Stimulated activated naive CD4-positive, alpha-beta T cell treated with Interleukin-2 at 50 U/mL for 16 hours (primary cell): ENCODE results near the gene C4A.
"Not testable (repeated sequence)": the region's sequence is repeated elsewhere in the genome, so short reads cannot be mapped to it uniquely, and the experiment has no call there.

Experiments
- DNase-seq: peaks from one replicate; lab custom pipeline; 2025; lab: John Stamatoyannopoulos, UW

Gene C4A

DNA sequence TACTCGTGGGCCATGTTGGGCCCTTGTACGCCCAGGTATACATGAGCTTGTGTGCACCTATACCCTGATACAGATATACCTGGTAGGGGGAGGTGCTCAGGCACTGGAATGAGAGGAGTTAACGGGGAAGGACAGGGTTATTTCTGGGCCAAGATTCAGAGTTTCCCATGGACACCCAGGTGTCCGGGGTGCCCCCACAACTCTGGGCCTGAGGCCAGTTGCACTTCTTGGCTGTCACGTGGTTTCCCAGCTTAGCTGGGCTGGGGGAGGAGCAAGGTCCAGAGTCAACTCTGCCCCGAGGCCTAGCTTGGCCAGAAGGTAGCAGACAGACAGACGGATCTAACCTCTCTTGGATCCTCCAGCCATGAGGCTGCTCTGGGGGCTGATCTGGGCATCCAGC lies at the start of gene C4A:
Gene C4A (plus strand): TSS at position 314 of the 400 bp plus-strand sequence. CDS start 51 bp downstream, at position 365.
- DNase-seq: not testable (repeated sequence)

DNA sequence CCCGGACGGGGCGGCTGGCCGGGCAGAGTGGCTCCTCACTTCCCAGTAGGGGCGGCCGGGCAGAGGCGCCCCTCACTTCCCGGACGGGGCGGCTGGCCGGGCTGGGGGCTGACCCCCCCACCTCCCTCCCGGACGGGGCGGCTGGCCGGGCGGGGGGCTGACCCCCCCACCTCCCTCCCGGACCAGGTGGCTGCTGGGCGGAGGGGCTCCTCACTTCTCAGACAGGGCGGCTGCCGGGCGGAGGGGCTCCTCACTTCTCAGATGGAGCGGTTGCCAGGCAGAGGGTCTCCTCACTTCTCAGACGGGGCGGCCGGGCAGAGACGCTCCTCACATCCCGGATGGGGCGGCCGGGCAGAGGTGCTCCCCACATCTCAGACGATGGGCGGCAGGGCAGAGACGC lies 49.7 kb upstream of the C4A start:
- DNase-seq: not testable (repeated sequence)

DNA sequence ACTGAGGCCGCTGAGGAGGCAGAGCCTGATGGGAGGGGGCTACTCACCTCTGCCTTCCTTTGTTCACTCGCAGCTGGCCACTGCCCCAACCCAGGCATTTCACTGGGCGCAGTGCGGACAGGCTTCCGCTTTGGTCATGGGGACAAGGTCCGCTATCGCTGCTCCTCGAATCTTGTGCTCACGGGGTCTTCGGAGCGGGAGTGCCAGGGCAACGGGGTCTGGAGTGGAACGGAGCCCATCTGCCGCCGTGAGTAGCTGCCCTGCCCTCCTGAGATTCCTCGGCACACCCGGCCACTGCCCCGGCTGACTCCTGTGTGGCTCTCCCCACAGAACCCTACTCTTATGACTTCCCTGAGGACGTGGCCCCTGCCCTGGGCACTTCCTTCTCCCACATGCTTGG lies 48.3 kb upstream of the C4A start:
- no peak for DNase-seq

DNA sequence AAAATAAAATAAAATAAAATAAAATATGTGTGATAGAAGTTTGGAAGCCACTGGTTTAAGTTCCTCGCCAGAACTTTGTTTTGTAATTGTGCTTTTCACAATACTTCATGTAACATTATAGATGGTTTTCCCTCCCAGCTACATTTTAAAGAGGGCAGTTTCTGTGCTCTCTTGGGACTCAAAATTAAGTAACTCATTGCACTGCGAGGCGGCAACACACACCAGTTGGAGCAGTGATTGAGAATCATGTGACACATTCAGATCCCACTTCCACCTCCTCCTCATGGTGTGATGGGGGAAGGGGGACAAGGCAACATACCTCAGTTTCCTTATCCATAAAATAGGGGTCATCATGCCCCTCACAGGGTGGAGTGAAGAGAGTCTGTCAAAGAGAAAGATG lies 46.8 kb upstream of the C4A start:
- no peak for DNase-seq

DNA sequence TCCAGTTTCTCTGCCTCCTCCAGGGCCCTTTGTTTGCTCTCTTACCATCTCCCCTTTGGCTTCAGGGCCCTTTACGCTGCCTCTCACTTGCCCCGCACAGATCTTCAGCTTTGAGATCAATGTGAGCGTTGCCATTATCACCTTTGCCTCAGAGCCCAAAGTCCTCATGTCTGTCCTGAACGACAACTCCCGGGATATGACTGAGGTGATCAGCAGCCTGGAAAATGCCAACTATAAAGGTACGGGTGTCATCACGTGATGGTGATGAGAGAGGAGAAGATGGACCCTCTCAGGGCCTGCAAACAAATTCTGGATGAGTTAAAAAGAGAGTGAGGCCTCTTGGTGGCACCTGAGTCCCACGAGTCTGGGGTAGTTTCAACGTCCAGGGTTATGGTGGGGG lies 46.0 kb upstream of the C4A start:
- DNase-seq: no peak

DNA sequence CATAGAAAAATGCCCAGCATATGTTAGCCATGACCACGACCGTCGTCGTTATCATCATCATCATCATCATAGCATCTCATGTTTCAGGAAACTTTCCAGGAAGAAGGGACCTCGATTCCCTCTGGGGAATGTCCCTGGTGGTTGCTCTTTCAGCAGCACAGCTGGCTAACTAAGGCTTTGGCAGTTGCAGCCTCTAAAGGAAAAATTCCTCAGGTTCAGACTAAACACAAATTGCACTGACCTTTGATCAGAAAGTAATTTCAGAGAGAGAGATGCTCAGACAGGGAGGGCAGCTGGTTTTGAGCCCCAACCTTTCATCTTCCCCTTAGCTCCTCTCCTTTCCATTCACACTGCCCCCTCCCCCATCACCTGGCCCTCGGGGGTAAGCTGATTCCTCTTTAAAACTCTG lies 41.6 kb upstream of the C4A start:
- no peak for DNase-seq

DNA sequence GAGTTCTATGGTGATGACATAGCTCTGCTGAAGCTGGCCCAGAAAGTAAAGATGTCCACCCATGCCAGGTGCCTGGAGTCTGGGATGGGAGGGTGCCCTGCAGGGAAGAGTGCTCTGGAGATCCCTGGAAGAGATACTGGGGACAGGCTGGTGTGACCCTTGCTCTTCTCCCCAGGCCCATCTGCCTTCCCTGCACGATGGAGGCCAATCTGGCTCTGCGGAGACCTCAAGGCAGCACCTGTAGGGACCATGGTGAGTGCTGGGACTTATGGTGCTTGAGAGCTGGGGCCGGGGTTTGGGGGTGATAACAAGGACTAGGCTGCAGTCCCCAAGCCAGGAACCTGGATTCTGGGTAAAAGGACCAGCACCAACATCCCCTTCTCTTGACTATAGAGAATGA lies 38.1 kb upstream of the C4A start:
- no peak for DNase-seq

DNA sequence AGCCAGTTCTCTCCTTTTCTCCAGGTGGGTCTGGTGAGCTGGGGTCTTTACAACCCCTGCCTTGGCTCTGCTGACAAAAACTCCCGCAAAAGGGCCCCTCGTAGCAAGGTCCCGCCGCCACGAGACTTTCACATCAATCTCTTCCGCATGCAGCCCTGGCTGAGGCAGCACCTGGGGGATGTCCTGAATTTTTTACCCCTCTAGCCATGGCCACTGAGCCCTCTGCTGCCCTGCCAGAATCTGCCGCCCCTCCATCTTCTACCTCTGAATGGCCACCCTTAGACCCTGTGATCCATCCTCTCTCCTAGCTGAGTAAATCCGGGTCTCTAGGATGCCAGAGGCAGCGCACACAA lies 36.7 kb upstream of the C4A start:
- DNase-seq: no peak

DNA sequence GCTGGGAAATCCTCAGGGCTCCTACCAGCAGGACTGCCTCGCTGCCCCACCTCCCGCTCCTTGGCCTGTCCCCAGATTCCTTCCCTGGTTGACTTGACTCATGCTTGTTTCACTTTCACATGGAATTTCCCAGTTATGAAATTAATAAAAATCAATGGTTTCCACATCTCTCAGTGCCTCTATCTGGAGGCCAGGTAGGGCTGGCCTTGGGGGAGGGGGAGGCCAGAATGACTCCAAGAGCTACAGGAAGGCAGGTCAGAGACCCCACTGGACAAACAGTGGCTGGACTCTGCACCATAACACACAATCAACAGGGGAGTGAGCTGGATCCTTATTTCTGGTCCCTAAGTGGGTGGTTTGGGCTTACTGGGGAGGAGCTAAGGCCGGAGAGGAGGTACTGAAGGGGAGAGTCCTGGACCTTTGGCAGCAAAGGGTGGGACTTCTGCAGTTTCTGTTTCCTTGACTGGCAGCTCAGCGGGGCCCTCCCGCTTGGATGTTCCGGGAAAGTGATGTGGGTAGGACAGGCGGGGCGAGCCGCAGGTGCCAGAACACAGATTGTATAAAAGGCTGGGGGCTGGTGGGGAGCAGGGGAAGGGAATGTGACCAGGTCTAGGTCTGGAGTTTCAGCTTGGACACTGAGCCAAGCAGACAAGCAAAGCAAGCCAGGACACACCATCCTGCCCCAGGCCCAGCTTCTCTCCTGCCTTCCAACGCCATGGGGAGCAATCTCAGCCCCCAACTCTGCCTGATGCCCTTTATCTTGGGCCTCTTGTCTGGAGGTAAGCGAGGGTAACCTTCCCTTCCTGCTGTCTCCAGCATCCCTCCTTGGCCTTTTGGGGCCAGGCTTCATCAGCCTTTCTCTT lies 36.1 kb upstream of the C4A start, which contains the start of gene CFB:
Gene CFB (plus strand): TSS at position 589 of the 863 bp plus-strand sequence. CDS start 127 bp downstream, at position 716.
- no peak for DNase-seq

DNA sequence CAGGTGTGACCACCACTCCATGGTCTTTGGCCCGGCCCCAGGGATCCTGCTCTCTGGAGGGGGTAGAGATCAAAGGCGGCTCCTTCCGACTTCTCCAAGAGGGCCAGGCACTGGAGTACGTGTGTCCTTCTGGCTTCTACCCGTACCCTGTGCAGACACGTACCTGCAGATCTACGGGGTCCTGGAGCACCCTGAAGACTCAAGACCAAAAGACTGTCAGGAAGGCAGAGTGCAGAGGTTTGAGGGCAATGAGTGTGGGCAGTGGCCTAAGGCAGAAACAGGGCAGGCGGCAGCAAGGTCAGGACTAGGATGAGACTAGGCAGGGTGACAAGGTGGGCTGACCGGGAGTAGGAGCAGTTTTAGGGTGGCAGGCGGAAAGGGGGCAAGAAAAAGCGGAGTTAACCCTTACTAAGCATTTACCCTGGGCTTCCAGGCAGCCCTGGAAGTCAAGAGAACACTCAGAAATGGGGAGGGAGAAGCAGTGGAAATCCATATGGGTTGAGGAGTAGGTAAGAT lies 35.4 kb upstream of the C4A start:
- no peak for DNase-seq

DNA sequence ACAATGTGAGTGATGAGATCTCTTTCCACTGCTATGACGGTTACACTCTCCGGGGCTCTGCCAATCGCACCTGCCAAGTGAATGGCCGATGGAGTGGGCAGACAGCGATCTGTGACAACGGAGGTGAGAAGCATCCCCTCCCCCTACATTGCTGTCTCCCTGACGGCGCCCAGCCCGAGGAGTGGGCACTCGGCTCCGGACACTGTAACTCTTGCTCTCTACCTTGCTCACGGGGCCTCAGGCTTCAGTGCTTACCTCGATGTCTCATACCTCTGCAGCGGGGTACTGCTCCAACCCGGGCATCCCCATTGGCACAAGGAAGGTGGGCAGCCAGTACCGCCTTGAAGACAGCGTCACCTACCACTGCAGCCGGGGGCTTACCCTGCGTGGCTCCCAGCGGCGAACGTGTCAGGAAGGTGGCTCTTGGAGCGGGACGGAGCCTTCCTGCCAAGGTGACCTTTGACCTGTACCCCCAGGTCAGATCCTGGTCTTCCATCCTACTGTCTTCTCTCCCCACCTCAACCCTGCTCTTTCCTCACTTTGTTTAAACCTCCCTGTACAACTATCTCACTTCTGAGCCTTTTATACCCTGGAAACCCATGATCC lies 34.7 kb upstream of the C4A start:
- DNase-seq: no peak

DNA sequence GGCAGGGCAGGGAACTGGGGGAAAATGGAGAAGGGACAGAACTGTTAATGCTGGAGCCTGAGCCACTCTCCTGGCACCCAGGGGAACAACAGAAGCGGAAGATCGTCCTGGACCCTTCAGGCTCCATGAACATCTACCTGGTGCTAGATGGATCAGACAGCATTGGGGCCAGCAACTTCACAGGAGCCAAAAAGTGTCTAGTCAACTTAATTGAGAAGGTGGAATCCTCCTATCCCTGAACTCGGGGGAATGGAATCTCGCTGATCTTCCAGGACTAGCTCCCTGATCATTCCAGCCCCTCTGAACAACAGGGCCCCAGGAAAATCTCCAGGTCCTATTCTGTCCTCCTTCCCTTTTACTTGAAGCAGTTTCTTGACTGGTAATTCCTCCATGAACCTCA lies 34.0 kb upstream of the C4A start:
- no peak for DNase-seq

DNA sequence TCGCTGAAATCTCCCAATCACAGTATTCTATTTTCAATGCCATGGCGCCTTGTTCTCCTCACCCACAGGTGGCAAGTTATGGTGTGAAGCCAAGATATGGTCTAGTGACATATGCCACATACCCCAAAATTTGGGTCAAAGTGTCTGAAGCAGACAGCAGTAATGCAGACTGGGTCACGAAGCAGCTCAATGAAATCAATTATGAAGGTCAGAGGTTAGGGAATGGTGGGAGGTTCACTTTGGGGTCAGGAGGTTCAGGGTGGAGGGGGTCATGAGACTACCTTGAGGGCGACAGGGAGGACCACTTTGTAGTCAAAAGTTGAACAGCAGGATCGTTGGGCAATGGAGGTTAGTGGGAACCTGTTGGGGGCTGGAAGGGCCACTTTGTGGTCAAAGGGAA lies 33.6 kb upstream of the C4A start:
- no peak for DNase-seq

DNA sequence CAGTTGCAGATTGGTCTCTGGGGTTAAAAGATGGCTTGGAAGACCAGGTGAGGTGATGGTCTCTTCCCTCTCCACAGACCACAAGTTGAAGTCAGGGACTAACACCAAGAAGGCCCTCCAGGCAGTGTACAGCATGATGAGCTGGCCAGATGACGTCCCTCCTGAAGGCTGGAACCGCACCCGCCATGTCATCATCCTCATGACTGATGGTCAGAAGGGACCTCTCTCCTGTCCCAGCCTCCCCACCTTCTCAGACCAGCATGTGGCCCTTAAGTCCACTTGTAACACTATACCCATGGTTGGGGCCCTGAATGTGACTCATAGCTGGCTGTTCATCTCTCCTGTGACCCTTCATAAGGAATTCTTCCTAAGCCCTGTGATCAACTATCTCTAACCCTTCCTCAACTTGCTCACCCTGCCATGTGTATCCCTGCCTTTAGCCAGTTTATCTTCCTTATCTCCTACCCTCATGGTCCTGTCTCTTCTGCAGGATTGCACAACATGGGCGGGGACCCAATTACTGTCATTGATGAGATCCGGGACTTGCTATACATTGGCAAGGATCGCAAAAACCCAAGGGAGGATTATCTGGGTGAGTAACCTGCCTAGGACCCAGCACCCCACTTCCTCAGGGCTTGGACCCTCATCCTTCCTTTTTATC lies 33.0 kb upstream of the C4A start:
- no peak for DNase-seq

DNA sequence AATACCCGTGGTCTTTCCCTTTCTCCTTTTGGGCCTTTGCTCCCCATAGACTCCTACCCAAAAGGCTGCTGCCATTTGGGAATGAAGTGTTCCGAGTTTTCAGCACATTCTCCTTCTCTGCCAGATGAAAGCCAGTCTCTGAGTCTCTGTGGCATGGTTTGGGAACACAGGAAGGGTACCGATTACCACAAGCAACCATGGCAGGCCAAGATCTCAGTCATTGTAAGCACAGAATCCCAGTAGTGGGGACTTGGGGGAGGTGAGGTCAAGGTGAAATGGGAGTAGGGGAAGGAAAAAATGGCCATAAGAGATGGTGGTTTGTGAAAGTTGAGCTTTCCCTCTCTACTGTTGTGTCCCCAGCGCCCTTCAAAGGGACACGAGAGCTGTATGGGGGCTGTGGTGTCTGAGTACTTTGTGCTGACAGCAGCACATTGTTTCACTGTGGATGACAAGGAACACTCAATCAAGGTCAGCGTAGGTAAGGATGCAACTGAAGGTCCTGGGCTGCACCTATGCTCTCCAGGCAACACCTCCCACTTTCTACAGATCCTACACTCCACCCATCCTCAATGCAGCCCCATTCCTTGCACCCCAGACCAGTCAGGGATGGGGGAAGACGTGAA lies 31.8 kb upstream of the C4A start:
- DNase-seq: no peak

DNA sequence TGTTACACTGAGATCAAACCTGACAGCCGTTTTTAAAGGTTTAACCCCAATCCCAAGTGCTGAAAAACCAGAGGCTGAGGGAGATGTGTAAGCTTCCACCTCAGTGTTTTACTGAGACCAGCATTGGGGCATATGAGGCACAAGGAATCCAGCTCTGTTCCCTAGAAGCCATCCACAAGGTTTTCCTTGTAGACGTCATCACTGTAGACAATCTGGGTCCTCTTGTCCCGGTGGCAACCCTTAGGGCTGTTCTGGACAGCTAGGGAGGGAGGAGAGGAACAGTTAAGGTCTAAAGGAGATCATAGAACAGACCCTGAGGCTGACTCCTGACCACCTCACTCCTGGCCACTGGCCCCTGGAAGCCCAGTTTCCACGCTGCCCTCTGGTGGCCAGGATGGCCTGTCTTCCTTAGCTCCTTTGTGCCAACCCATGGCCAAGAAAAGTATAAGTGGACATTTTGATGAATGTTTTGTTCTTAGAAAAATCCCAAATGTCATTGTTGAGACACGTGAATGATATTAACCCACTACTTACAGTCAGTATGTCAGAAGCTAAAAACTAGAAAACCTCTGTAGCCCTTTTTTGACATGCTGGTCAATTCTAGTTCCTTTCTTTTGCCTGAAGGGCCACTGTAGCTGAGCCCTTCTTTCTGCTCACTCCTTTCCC lies 29.6 kb upstream of the C4A start:
- peak; percentile 7 for DNase-seq

DNA sequence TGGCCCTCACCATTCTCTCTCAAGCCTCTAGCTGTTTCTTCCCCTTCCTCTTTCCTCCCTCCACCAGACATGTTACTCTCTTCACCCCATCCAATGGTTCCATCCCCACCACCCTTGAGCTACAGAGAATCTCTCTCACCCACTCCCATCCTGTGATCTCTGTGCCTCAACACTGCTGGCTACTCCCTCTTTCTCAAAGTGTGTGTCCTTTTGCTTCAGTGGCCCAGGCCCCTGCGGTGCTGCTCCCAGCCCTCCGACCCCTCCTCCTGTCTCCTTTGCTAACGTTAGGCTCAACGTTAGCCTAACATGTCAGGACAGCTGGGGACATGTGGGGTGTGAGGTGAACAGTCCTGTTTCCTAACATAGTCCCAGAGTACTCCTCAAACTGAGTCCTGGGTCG lies 29.0 kb upstream of the C4A start:
- DNase-seq: no peak

DNA sequence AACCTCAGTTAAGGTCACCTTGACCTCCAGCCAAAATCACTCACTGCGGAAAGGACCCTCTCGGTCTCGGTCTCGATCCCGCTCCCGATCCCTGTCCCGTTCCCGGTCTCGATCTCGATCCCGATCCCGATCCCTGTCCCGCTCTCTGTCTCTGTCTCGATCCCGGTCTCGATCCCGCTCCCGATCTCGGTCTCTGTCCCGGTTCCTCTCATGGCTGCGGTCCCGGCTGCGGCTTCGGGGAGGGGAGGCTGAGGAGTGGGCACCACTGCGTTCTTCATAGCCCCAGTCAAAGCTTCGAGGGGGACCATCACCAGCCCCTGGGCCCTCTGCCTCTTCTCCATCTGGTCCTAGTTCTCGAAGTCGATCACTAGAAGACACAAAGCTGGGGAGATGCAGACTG lies 27.3 kb upstream of the C4A start:
- no peak for DNase-seq

DNA sequence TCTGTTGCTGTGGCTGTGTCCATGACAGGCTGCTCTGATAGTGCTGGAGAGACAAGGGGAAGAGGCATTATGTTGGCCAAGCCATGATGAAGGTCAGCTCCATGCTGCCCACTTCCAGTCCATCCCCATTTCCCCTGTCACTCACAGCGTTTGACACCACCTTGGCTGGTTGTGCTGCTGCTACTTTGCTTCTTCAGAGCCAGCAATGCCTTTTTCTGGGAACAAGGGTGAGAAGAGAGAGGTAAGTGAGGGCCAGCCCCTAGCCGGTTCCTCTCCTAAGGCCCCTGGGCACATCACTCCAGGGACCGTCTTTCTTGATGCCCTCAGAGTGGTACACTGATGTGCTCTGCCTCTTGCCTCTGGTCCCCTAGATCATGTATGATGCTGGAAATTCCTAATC lies 25.1 kb upstream of the C4A start:
- DNase-seq: no peak

DNA sequence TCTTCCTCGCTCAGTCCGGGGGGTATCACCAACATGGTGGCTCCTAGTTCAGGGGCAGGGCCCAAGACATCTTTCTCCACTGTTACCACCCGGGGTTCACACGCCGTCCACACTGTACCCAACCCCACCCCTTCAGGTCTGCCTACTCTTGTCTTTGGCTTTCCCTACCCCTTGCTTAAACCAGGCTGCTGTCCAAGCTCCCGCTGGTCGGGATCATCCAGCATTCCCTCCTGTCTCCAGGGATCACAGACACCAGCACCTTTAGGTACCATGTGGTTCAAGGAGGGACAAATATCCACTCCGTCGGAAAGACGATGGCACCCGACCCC lies 23.5 kb upstream of the C4A start:
- DNase-seq: no peak

DNA sequence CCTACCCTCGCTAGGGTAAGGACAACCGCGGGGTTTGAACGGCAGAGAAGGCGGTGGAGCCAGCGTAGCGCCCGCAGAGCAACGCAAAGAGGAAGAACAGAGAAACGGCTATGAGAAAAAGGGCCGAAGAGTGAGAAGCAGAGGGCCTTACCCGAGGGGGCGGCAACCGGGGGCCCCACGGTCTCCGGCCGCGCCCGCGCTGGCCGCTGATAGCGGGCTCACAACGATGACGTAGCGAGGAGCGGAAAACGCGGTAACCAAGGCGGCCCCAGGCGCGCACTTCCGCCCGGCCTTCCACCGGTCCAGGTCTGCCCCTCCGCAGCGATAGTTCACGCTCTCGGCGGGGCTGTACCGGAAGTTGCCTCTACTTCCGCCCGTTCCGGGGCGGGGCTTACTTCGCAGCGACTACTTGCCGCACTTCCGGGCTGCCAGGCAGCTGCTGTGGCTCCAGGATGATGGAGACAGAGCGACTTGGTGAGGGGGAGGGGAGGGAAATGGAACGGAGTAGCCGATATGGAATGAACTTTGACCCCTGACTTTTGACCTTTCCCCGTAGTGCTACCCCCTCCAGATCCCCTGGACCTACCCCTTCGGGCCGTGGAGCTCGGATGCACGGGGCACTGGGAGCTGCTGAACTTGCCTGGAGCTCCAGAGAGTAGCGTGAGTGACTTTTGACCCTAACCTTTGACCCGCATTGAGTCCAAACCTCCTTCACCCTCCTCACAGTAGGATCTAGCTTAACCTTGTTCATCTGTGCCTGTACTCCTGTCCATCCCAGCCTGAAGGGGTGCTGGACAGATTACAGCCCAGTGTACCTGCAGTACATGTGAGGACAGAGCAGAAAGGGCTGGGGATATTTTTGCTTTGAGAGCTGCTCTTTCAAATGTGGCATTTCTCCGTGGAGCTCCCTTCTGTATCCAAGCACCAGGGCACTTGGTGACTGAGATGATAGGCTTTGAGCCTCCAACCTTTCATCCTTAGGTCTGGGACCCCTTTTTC lies 22.8 kb upstream of the C4A start, which contains the start of the genes NELFE and SKIC2:
Gene NELFE (minus strand): TSS at position 231 of the 999 bp plus-strand sequence. CDS start 525 bp downstream, outside the sequence.
Gene SKIC2 (plus strand): TSS at position 435 of the 999 bp plus-strand sequence. CDS start 18 bp downstream, at position 453.
- peak; percentile 96 for DNase-seq
